ENCODE results near the gene GRHL3. TPM values are rescaled to one million over a fixed set of nuclear protein-coding genes. Genes with fewer than 3 reads are reported as not detected.

The GRHL3 gene
- total and polyA plus RNA-seq, 8 donors = 0.11 to 0.86 (median 0.35) TPM

DNA sequence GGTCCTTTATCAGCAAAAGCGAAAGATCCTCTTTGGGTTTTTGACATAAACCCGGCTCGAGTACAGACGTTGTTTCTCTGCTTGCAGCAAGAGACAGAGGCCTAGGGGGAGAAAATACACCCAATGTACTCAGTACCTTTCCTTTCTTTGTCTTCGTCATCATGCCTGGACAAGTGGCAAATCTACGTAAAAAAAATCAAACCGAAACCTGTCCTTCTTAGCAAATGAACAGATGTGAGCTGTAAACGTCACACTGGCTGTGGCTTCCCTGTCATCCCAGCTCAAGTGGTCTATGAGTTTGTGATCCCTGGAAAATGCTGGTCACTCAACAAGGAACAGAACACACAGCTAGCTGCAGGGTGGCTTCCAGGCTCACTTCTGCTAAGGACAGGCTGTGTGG, 54.6 kb downstream of the GRHL3 start:
- peaks cover 0 to under 1% (median 0%) of the 10 kb centered on the region in 3 donors for H3K36me3 ChIP-seq
- ATAC-seq (no peak), DNase-seq (no peak), FAIRE-seq (no peak)
- no peaks in the 10 kb centered on the region for H3K27me3 ChIP-seq
- intact Hi-C loops (cut with DNase I) = no loop called here
- H3K4me3 ChIP-seq = no peak overlapping the region
- 88% methylated on average over 8 of the region's 8 CpGs for WGBS, 2 donors
- H3K9me3 ChIP-seq = no peaks in the 10 kb centered on the region
- no peaks in the 10 kb centered on the region for H3K4me1 ChIP-seq
- no peak overlapping the region for H3K27ac ChIP-seq
- TF ChIP-seq CTCF (IDR thresholded peaks at IDR 0.05) = no peak

DNA sequence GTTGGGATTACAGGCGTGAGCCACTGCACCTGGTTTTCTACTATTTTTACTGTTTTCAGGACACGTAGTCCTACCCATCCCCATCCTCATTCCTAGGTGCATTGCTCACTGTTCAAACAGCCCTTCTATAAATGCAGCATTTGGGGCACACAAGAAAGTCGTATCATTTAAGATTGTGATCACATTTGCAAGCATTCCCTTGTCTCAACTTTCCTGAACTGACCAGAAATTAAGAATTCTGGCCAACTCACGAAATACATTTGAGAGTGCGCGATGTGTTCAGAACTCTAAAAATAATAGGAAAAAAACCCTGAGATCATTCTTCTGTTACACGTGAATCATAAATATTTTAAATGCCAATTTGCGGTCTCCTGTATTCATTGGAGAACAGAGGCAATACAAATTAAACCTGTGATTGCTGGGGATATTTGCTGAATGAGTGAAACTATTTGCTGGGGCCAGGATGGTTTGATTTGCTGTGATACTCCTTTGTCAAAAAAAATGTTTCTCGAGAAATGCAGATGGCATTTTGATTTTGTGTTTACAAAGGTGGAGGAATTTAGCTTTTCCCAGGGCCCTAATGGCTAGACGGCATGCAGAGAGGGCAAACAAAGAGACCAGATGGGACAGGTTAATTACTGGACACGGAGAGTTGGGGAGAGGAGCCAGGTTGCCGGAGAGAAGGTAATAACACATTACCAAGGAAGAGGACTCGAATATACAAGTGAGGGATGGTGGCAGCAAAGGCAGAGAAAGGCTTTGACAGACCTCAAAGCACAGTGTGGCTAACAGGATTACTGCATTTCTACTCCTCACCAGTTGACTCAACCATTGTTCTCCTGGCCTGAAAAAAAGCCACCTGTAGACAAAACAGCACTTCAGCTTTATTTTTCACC, 56.0 kb downstream of the GRHL3 start:
- FAIRE-seq = no peak
- H3K4me3 ChIP-seq = no peak overlapping the region
- intact Hi-C loops (cut with DNase I) = no loop called here

DNA sequence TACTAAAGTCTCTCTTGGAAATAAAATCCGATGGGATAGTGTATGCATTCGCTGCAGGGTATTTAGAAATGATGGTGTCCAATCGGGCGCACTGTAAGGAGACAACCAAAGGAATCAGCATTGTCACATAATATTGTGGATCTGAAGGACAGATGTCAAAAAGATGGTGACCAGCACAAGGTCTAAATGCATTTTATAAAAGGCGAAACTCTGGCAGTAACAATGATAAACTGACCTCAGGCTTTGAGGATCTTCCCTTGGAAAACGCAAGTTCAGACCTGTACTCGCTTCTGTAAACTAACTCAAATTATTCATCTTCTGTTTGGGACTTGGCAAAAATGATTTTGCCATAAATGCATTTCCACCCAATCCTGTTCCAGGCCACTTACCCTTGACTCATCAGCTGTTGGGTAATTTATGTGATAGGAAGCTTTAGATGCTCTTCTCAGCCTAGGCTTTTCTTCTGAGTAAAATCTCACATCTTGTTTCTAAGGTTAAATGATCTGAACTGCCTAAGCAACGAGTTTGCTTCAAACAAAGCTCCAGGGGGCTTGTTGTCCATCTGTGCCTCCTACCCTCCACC, 60.7 kb downstream of the GRHL3 start:
- Histone ChIP-seq H3K27ac (no peak overlapping the region), H3K4me1 (no peaks in the 10 kb centered on the region), H3K9me3 (no peaks in the 10 kb centered on the region), H3K4me3 (no peak overlapping the region), H3K36me3 (peaks cover 0 to 14% (median 2%) of the 10 kb centered on the region in 3 donors), H3K27me3 (no peaks in the 10 kb centered on the region)
- intact Hi-C loops (cut with DNase I) = loop anchor here in 2 of 3 donors (10.0 kb wide), 2 partner anchors 165 to 315 kb away; no protein-coding TSS in a partner anchor
- ATAC-seq (no peak), DNase-seq (no peak), FAIRE-seq (no peak)
- WGBS, 2 donors = 83 to 88% methylated on average over 8 of the region's 8 CpGs
- no peak for TF ChIP-seq CTCF (IDR thresholded peaks at IDR 0.05)

More for the DNA sequence above, 56.0 kb downstream of the GRHL3 start:
- H3K36me3 ChIP-seq = peaks cover 0 to 14% (median 0%) of the 10 kb centered on the region in 3 donors
- H3K9me3 ChIP-seq = no peaks in the 10 kb centered on the region
- no peak for TF ChIP-seq CTCF (IDR thresholded peaks at IDR 0.05)
- WGBS, 2 donors = 76 to 77% methylated on average over 13 of the region's 13 CpGs
- no peaks in the 10 kb centered on the region for H3K27me3 ChIP-seq
- no peak for ATAC-seq
- no peak for DNase-seq
- H3K4me1 ChIP-seq = no peaks in the 10 kb centered on the region
- H3K27ac ChIP-seq = no peak overlapping the region

DNA sequence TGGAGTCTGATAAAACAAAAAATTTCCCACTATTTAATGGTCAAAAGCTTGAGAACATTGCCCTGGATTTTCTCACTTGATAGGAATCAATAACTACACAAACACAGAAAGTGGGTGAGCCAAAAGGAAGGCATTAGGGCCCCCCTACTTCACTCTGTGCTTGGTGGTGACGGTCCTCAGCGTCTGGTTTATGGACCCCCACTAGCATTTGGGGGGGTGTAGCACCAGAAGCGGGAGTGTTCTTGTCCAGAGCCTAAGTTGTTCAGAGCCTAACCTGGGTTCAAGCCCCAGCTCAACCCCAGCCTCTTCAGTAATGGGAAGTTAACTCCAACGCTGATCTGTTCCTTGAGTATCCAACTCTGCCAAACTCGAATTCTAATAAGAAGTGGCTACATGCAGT, 61.4 kb downstream of the GRHL3 start:
- FAIRE-seq = no peak
- no peak for TF ChIP-seq CTCF (IDR thresholded peaks at IDR 0.05)
- no peak for ATAC-seq
- H3K27me3 ChIP-seq = no peaks in the 10 kb centered on the region
- H3K27ac ChIP-seq = no peak overlapping the region
- H3K4me3 ChIP-seq = no peak overlapping the region
- DNase-seq = no peak
- H3K9me3 ChIP-seq = no peaks in the 10 kb centered on the region
- WGBS, 2 donors = 85 to 87% methylated on average over 5 of the region's 5 CpGs
- intact Hi-C loops (cut with DNase I) = loop anchor here in 2 of 3 donors (10.0 kb wide), 2 partner anchors 166 to 316 kb away; no protein-coding TSS in a partner anchor
- H3K4me1 ChIP-seq = no peaks in the 10 kb centered on the region
- H3K36me3 ChIP-seq = peaks cover 0 to 14% (median 2%) of the 10 kb centered on the region in 3 donors
